Measurements from ENCODE around the gene CHAT. TPM values are rescaled to one million over a fixed set of nuclear protein-coding genes. Genes with fewer than 3 reads are reported as not detected.

Gene CHAT
- total RNA-seq, 1 donor from 2014 or later: 0.34 TPM

DNA sequence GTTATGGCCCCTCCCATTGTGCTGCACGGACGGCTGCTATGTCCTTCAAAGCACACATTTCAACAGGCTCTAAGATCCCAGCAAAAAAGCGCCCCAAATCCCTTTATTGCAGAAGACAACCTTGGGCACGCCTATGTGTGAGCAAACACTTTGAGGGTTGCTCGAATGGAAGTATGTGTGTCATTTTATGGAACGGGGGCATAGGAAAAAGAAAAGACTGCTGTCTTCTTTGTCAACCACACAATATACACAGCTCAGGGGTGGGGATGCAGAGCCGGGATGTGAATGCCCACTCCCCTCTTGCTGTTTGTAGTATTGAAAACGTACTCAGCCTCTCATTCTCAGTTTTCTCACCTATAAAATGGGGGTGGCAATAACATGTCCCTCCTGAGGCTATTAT lies 97.6 kb downstream of the CHAT start:
- no peak overlapping the region for H3K4me3 Mint-ChIP-seq
- TF ChIP-seq, protein P1, sequence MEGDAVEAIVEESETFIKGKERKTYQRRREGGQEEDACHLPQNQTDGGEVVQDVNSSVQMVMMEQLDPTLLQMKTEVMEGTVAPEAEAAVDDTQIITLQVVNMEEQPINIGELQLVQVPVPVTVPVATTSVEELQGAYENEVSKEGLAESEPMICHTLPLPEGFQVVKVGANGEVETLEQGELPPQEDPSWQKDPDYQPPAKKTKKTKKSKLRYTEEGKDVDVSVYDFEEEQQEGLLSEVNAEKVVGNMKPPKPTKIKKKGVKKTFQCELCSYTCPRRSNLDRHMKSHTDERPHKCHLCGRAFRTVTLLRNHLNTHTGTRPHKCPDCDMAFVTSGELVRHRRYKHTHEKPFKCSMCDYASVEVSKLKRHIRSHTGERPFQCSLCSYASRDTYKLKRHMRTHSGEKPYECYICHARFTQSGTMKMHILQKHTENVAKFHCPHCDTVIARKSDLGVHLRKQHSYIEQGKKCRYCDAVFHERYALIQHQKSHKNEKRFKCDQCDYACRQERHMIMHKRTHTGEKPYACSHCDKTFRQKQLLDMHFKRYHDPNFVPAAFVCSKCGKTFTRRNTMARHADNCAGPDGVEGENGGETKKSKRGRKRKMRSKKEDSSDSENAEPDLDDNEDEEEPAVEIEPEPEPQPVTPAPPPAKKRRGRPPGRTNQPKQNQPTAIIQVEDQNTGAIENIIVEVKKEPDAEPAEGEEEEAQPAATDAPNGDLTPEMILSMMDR (conservative IDR thresholded peaks at IDR 0.05): no peak
- H3K36me3 Mint-ChIP-seq: no peaks in the 10 kb centered on the region
- no peak overlapping the region for H3K27ac Mint-ChIP-seq
- H3K27me3 Mint-ChIP-seq: peaks cover 14% of the 10 kb centered on the region
- DNase-seq (ENCODE audit: extremely low spot score, unreplicated experiment): no peak
- no peaks in the 10 kb centered on the region for H3K9me3 Mint-ChIP-seq
- H3K4me1 Mint-ChIP-seq (ENCODE audit: unreplicated experiment): no peaks in the 10 kb centered on the region

DNA sequence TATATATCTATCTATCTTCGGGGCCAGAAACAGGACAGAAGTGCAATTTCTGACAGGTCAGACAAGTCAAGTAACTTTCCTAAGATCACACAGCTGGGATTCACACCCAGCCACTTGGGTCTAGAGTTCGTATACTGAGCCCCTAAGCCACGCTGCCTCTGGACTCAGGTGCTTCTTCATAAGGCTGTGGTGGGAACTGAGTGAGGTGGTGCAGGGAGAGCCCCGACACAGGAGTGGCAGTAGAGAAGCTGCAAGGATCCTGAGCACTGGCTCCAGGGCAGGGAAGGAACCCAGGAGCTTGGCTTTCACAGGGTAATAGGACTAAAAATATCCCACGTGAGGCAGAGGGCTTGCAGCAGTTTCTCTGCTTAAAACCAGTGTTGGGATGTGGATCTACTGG lies 99.4 kb downstream of the CHAT start:
- H3K27me3 Mint-ChIP-seq: peaks cover 18% of the 10 kb centered on the region
- TF ChIP-seq, protein P1 (conservative IDR thresholded peaks at IDR 0.05): no peak
- H3K27ac Mint-ChIP-seq: no peak overlapping the region
- no peak overlapping the region for H3K4me3 Mint-ChIP-seq
- no peak for DNase-seq (ENCODE audit: extremely low spot score, unreplicated experiment)
- H3K9me3 Mint-ChIP-seq: no peaks in the 10 kb centered on the region
- no peaks in the 10 kb centered on the region for H3K36me3 Mint-ChIP-seq
- no peaks in the 10 kb centered on the region for H3K4me1 Mint-ChIP-seq (ENCODE audit: unreplicated experiment)

Other genes starting within 250 kb of the CHAT start
- 0.21 and 0.22 TPM in 2 replicates for gene DRGX, start 217.9 kb upstream of the CHAT start, total RNA-seq (ENCODE audit: low replicate concordance)
- gene ERCC6, start 74.9 kb upstream of the CHAT start, total RNA-seq (ENCODE audit: low replicate concordance): 28.5 and 36.9 TPM in 2 replicates
- 1.6 and 6.2 TPM in 2 replicates for gene SLC18A3, start 3.7 kb upstream of the CHAT start, total RNA-seq (ENCODE audit: low replicate concordance)
- gene C10orf53, start 65.6 kb downstream of the CHAT start, total RNA-seq (ENCODE audit: low replicate concordance): not detected in 2 replicates
- 12.3 and 15.6 TPM in 2 replicates for gene OGDHL, start 148.3 kb downstream of the CHAT start, total RNA-seq (ENCODE audit: low replicate concordance)